ENCODE results near the gene CSNK1G2. TPM values are rescaled to one million over a fixed set of nuclear protein-coding genes. Genes with fewer than 3 reads are reported as not detected.
A peak's percentile ranks its signal among the peaks of the same experiment; 100 is the strongest.

Gene CSNK1G2
- total RNA-seq, 2 experiments from 2014 or later, result 122 to 127 TPM

DNA sequence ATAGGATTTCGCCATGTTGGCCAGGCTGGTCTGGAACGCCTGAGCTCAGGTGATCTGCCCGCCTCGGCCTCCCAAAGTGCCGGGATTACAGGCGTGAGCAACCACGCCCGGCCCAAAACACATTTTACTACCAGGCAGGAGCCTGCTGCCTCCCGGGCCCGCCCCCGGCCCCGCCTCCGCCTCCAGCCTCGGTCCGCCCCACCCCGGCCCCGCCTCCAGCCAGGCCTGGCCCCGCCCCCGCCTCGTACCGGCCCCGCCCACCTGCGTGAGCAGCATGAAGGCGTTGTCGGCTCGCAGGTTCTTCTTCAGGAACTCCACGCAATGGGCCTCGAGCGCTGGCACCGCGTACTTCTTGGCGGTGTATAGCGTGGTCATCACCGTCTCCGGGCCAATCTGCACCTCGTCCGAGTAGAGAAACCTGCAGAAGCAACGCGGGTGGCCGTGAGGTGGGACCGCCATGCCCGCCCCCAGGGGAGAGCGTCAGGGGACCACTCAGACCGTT lies 51.8 kb downstream of the CSNK1G2 start:
- Mint-ChIP-seq H3K9me3 (no peaks in the 10 kb centered on the region), H3K4me1 (ENCODE audit: low read depth) (peaks cover 4% of the 10 kb centered on the region), H3K36me3 (ENCODE audit: low read depth) (peaks cover 43% of the 10 kb centered on the region), H3K27me3 (no peaks in the 10 kb centered on the region), H3K4me3 (no peak overlapping the region), H3K27ac (no peak overlapping the region)
- Histone ChIP-seq H3K27ac (ENCODE audit: low read depth in 1 of 2, low read length in 2 of 2) (peak overlapping the region in 1 of 2 donors; percentile 21), H3K27me3 (ENCODE audit: control insufficient read depth in 1 of 2, insufficient read depth in 2 of 2, low read length in 2 of 2) (no peaks in the 10 kb centered on the region), H3K9me3 (ENCODE audit: control insufficient read depth in 1 of 2, insufficient read depth in 1 of 2, low read length in 2 of 2) (no peaks in the 10 kb centered on the region), H3K4me1 (ENCODE audit: insufficient read depth, low read length) (no peaks in the 10 kb centered on the region), H3K36me3 (ENCODE audit: insufficient read depth, low read length) (peaks cover 46% of the 10 kb centered on the region), H3K4me3 (ENCODE audit: low read length) (no peak overlapping the region)
- ChIA-PET CTCF (no interaction called here), POLR2A (no interaction called here)
- TF ChIP-seq, protein P1, sequence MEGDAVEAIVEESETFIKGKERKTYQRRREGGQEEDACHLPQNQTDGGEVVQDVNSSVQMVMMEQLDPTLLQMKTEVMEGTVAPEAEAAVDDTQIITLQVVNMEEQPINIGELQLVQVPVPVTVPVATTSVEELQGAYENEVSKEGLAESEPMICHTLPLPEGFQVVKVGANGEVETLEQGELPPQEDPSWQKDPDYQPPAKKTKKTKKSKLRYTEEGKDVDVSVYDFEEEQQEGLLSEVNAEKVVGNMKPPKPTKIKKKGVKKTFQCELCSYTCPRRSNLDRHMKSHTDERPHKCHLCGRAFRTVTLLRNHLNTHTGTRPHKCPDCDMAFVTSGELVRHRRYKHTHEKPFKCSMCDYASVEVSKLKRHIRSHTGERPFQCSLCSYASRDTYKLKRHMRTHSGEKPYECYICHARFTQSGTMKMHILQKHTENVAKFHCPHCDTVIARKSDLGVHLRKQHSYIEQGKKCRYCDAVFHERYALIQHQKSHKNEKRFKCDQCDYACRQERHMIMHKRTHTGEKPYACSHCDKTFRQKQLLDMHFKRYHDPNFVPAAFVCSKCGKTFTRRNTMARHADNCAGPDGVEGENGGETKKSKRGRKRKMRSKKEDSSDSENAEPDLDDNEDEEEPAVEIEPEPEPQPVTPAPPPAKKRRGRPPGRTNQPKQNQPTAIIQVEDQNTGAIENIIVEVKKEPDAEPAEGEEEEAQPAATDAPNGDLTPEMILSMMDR (IDR thresholded peaks at IDR 0.05), result no peak
- ATAC-seq (ENCODE audit: poor library complexity) (no peak), DNase-seq (peak in 3 of 14 experiments; percentile 10 to 60 (median 58))
- intact Hi-C loops (cut with DNase I, micrococcal nuclease), result no loop called here

GRCh38 chr19:1997353-1998233 lies 56.6 kb downstream of the CSNK1G2 start:
- Histone ChIP-seq H3K27me3 (ENCODE audit: control insufficient read depth in 1 of 2, insufficient read depth in 2 of 2, low read length in 2 of 2) (no peaks in the 10 kb centered on the region), H3K4me3 (ENCODE audit: low read length) (no peak overlapping the region), H3K4me1 (ENCODE audit: insufficient read depth, low read length) (no peaks in the 10 kb centered on the region), H3K36me3 (ENCODE audit: insufficient read depth, low read length) (peaks cover 22% of the 10 kb centered on the region), H3K9me3 (ENCODE audit: control insufficient read depth in 1 of 2, insufficient read depth in 1 of 2, low read length in 2 of 2) (no peaks in the 10 kb centered on the region), H3K27ac (ENCODE audit: low read depth in 1 of 2, low read length in 2 of 2) (no peak overlapping the region)
- ATAC-seq (ENCODE audit: poor library complexity) (no peak), DNase-seq (no peak)
- H3K9me3 Mint-ChIP-seq, result no peaks in the 10 kb centered on the region
- H3K4me3 Mint-ChIP-seq, result no peak overlapping the region
- peaks cover 48% of the 10 kb centered on the region for H3K36me3 Mint-ChIP-seq (ENCODE audit: low read depth)
- intact Hi-C loops (cut with DNase I, micrococcal nuclease), result no loop called here
- ChIA-PET CTCF (no interaction called here), POLR2A (no interaction called here)
- peaks cover 7% of the 10 kb centered on the region for H3K4me1 Mint-ChIP-seq (ENCODE audit: low read depth)
- H3K27me3 Mint-ChIP-seq, result no peaks in the 10 kb centered on the region
- no peak overlapping the region for H3K27ac Mint-ChIP-seq
- TF ChIP-seq, protein P1 (IDR thresholded peaks at IDR 0.05), result no peak

DNA sequence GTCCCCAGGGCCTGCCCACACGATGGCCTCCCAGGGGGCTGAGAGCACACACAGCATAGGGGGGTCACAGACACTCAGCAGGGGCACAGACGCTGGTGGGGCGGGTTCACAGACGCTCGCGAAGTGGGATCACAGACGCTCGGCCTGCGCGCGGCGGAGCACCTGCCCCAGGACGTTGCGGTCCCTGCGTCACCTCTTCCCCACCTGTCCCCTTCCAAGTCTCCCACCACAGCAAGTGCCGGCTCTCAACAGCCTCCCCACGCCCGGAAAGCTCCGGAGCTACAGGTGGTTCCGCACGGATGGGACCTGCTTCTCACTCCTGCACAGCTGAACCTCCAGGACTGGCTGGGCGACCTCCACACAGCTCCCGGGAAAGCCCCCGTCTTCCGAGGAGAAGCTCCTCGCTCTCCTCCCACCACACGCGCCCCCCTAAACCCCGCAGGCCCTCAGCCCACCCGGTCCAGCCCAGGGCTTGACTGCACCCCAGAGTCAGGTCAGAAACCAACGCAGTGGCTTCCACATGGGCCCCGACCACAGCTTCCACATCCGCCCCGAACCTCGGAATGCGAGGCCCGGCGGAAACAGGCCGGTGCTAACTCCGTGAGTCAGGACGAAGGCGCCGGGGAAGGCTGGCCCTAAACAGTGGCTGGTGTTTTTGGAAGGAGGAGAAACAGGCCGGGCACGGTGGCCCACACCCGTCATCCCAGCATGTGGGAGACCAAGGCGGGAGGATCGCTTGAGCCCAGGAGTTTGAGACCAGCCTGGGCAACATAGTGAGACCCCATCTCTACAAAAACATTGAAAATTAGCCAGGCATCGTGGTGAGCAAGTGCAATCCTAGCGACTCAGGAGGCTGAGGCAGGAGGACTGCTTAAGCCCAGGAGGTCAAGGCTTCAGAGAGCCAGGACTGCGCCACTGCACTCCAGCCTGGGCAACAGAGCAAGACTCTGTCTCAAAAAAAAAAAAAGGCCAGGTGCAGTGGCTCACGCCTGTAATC lies 58.0 kb downstream of the CSNK1G2 start:
- DNase-seq (peak in 1 of 14 experiments; percentile 32), ATAC-seq (ENCODE audit: poor library complexity) (no peak)
- Mint-ChIP-seq H3K36me3 (ENCODE audit: low read depth) (peaks cover 47% of the 10 kb centered on the region), H3K27ac (no peak overlapping the region), H3K4me1 (ENCODE audit: low read depth) (peaks cover 7% of the 10 kb centered on the region), H3K9me3 (no peaks in the 10 kb centered on the region), H3K27me3 (no peaks in the 10 kb centered on the region), H3K4me3 (no peak overlapping the region)
- ChIA-PET CTCF (no interaction called here), POLR2A (interaction anchor here (0.6 kb wide), 1 partner anchor 76 kb away, joined by 4 read pairs; no protein-coding TSS in a partner anchor)
- Histone ChIP-seq H3K27me3 (ENCODE audit: control insufficient read depth in 1 of 2, insufficient read depth in 2 of 2, low read length in 2 of 2) (no peaks in the 10 kb centered on the region), H3K9me3 (ENCODE audit: control insufficient read depth in 1 of 2, insufficient read depth in 1 of 2, low read length in 2 of 2) (no peaks in the 10 kb centered on the region), H3K36me3 (ENCODE audit: insufficient read depth, low read length) (peaks cover 22% of the 10 kb centered on the region), H3K4me3 (ENCODE audit: low read length) (no peak overlapping the region), H3K27ac (ENCODE audit: low read depth in 1 of 2, low read length in 2 of 2) (no peak overlapping the region), H3K4me1 (ENCODE audit: insufficient read depth, low read length) (no peaks in the 10 kb centered on the region)
- intact Hi-C loops (cut with DNase I, micrococcal nuclease), result no loop called here
- TF ChIP-seq, protein P1 (IDR thresholded peaks at IDR 0.05), result no peak

All from CD4-positive, alpha-beta T cell (primary cell).